ENCODE measurements around the gene PRRG1. TPM values are rescaled to one million over a fixed set of nuclear protein-coding genes. Genes with fewer than 3 reads are reported as not detected.

PRRG1 gene
- total RNA-seq, 1 donor from 2014 or later = 28.1 TPM

DNA sequence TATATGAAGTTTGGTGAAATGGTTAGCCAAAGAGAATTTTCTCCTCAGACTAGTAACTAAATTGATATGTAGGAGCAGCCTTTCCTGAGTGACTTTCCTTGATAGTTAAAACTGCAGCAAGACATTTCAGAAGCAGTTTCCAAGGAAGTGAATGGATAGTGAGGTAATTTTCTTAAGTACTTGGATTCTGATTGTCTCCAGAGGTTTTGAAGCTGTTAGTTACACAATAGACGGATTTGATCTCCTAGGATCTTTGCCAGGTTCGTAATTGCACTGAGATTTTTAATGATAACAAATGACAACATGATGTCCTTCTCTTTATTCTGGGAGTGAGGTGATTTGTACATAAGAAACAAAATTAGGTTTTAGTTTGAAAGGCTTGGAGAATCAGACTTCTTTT lies 29.2 kb downstream of the PRRG1 start:
- DNase-seq (ENCODE audit: low read depth) = no peak
- H3K4me3 ChIP-seq (ENCODE audit: low read depth, low read length) = no peak overlapping the region

GRCh38 chrX:37378830-37379229 lies 29.7 kb downstream of the PRRG1 start:
- no peak overlapping the region for H3K4me3 ChIP-seq (ENCODE audit: low read depth, low read length)
- DNase-seq (ENCODE audit: low read depth) = no peak
- TF ChIP-seq, protein P1, sequence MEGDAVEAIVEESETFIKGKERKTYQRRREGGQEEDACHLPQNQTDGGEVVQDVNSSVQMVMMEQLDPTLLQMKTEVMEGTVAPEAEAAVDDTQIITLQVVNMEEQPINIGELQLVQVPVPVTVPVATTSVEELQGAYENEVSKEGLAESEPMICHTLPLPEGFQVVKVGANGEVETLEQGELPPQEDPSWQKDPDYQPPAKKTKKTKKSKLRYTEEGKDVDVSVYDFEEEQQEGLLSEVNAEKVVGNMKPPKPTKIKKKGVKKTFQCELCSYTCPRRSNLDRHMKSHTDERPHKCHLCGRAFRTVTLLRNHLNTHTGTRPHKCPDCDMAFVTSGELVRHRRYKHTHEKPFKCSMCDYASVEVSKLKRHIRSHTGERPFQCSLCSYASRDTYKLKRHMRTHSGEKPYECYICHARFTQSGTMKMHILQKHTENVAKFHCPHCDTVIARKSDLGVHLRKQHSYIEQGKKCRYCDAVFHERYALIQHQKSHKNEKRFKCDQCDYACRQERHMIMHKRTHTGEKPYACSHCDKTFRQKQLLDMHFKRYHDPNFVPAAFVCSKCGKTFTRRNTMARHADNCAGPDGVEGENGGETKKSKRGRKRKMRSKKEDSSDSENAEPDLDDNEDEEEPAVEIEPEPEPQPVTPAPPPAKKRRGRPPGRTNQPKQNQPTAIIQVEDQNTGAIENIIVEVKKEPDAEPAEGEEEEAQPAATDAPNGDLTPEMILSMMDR (conservative IDR thresholded peaks at IDR 0.05; ENCODE audit: low read depth, low read length) = no peak

More for the DNA sequence above, 29.2 kb downstream of the PRRG1 start:
- TF ChIP-seq, protein P1 (conservative IDR thresholded peaks at IDR 0.05; ENCODE audit: low read depth, low read length) = no peak

- no peak for DNase-seq (ENCODE audit: low read depth)
- no peak overlapping the region for H3K4me3 ChIP-seq (ENCODE audit: low read depth, low read length)
- TF ChIP-seq, protein P1 (conservative IDR thresholded peaks at IDR 0.05; ENCODE audit: low read depth, low read length) = no peak
Observed at GRCh38 chrX:37380256-37380655, 31.1 kb downstream of the PRRG1 start.

- no peak for DNase-seq (ENCODE audit: low read depth)
- no peak overlapping the region for H3K4me3 ChIP-seq (ENCODE audit: low read depth, low read length)
- TF ChIP-seq, protein P1 (conservative IDR thresholded peaks at IDR 0.05; ENCODE audit: low read depth, low read length) = no peak
Observed at GRCh38 chrX:37380924-37381323, 31.8 kb downstream of the PRRG1 start.

- no peak overlapping the region for H3K4me3 ChIP-seq (ENCODE audit: low read depth, low read length)
- DNase-seq (ENCODE audit: low read depth) = no peak
- TF ChIP-seq, protein P1 (conservative IDR thresholded peaks at IDR 0.05; ENCODE audit: low read depth, low read length) = no peak
Observed at GRCh38 chrX:37383313-37383712, 34.1 kb downstream of the PRRG1 start.

DNA sequence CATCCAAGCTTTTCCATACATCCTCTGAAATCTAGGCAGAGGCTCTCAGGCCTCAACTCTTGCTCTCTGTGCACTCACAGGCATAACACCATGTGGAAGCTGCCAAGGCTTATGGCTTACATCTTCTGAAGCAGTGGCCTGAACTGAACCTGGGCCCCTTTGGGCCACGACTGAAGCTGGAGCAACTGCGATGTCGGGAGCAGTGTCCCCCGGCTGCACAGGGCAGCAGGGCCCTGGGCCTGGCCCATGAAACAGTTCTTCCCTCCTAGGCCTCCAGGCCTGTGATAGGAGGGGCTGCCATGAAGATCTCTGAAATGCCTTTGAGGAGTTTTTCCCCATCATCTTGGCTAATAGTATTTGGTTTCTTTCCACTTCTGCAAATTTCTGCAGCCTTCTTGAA lies 39.2 kb downstream of the PRRG1 start:
- DNase-seq (ENCODE audit: low read depth) = no peak
- H3K4me3 ChIP-seq (ENCODE audit: low read depth, low read length) = no peak overlapping the region
- TF ChIP-seq, protein P1 (conservative IDR thresholded peaks at IDR 0.05; ENCODE audit: low read depth, low read length) = no peak

- H3K4me3 ChIP-seq (ENCODE audit: low read depth, low read length) = no peak overlapping the region
- no peak for DNase-seq (ENCODE audit: low read depth)
- TF ChIP-seq, protein P1 (conservative IDR thresholded peaks at IDR 0.05; ENCODE audit: low read depth, low read length) = no peak
Observed at GRCh38 chrX:37405956-37406355, 56.8 kb downstream of the PRRG1 start.
